DOHH2 (cell line): ENCODE data around the gene HPSE2.

ENCODE experiments used
- H3F3A ChIP-seq: fragments of 200-600 bp; sonication (generic), shearing (Covaris generic); 2 replicates; pipeline ENCODE4 v1.6.0; 2016; ENCODE audit warnings: antibody characterized with exemption, mild to moderate bottlenecking; ENCODE audit not compliant: control insufficient read depth, insufficient read depth
- H3K27ac ChIP-seq: fragments of 200-600 bp; sonication (generic); 2 replicates; pipeline ENCODE4 v1.5.1; 2014; ENCODE audit warnings: low read depth, mild to moderate bottlenecking, low read length, moderate library complexity
- H3K27me3 ChIP-seq: fragments of 200-600 bp; sonication (generic); 2 replicates; pipeline ENCODE4 v1.6.1; 2014; ENCODE audit warnings: mild to moderate bottlenecking, low read length, mixed read lengths; ENCODE audit not compliant: control insufficient read depth
- H3K36me3 ChIP-seq: fragments of 200-600 bp; sonication (generic); 2 replicates; pipeline ENCODE4 v1.6.1; 2014; ENCODE audit warnings: mild to moderate bottlenecking, low read length, moderate library complexity, mixed read lengths; ENCODE audit not compliant: control insufficient read depth
- H3K4me1 ChIP-seq: fragments of 200-600 bp; sonication (generic); 2 replicates; pipeline ENCODE4 v1.6.1; 2014; ENCODE audit warnings: mild to moderate bottlenecking, low read length, mixed read lengths; ENCODE audit not compliant: control insufficient read depth
- H3K4me2 ChIP-seq: fragments of 200-600 bp; sonication (generic); 2 replicates; pipeline ENCODE4 v1.6.0; 2014; ENCODE audit warnings: mild to moderate bottlenecking, low read length, moderate library complexity
- H3K4me3 ChIP-seq: fragments of 200-600 bp; sonication (generic); 2 replicates; pipeline ENCODE4 v1.5.1; 2014; ENCODE audit warnings: mild to moderate bottlenecking, low read length, mixed read lengths
- H3K79me2 ChIP-seq: fragments of 200-600 bp; sonication (generic); 2 replicates; pipeline ENCODE4 v1.6.1; 2014; ENCODE audit warnings: mild to moderate bottlenecking, low read length, mixed read lengths; ENCODE audit not compliant: control insufficient read depth
- H3K9me2 ChIP-seq: fragments of 200-600 bp; sonication (generic); replicated peaks from 2 replicates; pipeline ENCODE4 v1.6.1; 2014; ENCODE audit warnings: mild to moderate bottlenecking, low read length, mixed read lengths; ENCODE audit not compliant: control insufficient read depth
- H3K9me3 ChIP-seq: fragments of 200-600 bp; sonication (generic); 2 replicates; pipeline ENCODE4 v1.6.1; 2014; ENCODE audit warnings: antibody characterized with exemption, low read length, mixed read lengths; ENCODE audit not compliant: control insufficient read depth, insufficient read depth
- H4K20me1 ChIP-seq: fragments of 200-600 bp; sonication (generic); 2 replicates; pipeline ENCODE4 v1.6.0; 2014; ENCODE audit warnings: low read depth, mild to moderate bottlenecking, antibody characterized with exemption, low read length, moderate library complexity; ENCODE audit not compliant: control insufficient read depth, insufficient read depth
- EZH2phosphoT487 ChIP-seq: fragments of 200-600 bp; sonication (generic); IDR thresholded peaks from 2 replicates; pipeline ENCODE4 v1.6.1; 2017; ENCODE audit warnings: borderline replicate concordance, mild to moderate bottlenecking, antibody characterized with exemption, low read length, moderate library complexity, mixed read lengths
- TF ChIP-seq, protein P1 (sequence below): fragments of 200-600 bp; sonication (generic); IDR thresholded peaks from one replicate; pipeline ENCODE4 v1.5.1; 2014; ENCODE audit warnings: antibody characterized with exemption, mild to moderate bottlenecking, low read depth, low read length; ENCODE audit not compliant: poor library complexity, severe bottlenecking

Gene HPSE2

GRCh38 chr10:98599032-98599610, 636.5 kb downstream of the HPSE2 start:
- Histone ChIP-seq H3K4me1 (no peaks in the 10 kb centered on the region), H3K27me3 (no peaks in the 10 kb centered on the region), H3K79me2 (no peaks in the 10 kb centered on the region), H3K27ac (no peak overlapping the region), H3K36me3 (no peaks in the 10 kb centered on the region), H3K9me2 (no peaks in the 10 kb centered on the region), H3K9me3 (peaks cover 6% of the 10 kb centered on the region; the same call in 1 of the 2 replicates), H3K4me2 (no peak overlapping the region), H3K4me3 (no peak overlapping the region), H3F3A (no peaks in the 10 kb centered on the region), H4K20me1 (no peaks in the 10 kb centered on the region)
- TF ChIP-seq EZH2phosphoT487 = no peak
- TF ChIP-seq, protein P1, sequence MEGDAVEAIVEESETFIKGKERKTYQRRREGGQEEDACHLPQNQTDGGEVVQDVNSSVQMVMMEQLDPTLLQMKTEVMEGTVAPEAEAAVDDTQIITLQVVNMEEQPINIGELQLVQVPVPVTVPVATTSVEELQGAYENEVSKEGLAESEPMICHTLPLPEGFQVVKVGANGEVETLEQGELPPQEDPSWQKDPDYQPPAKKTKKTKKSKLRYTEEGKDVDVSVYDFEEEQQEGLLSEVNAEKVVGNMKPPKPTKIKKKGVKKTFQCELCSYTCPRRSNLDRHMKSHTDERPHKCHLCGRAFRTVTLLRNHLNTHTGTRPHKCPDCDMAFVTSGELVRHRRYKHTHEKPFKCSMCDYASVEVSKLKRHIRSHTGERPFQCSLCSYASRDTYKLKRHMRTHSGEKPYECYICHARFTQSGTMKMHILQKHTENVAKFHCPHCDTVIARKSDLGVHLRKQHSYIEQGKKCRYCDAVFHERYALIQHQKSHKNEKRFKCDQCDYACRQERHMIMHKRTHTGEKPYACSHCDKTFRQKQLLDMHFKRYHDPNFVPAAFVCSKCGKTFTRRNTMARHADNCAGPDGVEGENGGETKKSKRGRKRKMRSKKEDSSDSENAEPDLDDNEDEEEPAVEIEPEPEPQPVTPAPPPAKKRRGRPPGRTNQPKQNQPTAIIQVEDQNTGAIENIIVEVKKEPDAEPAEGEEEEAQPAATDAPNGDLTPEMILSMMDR = no peak

GRCh38 chr10:98596404-98596803, 639.2 kb downstream of the HPSE2 start:
- H3K4me2 ChIP-seq = no peak overlapping the region
- no peaks in the 10 kb centered on the region for H3F3A ChIP-seq
- H3K27me3 ChIP-seq = 0 out of 2 replicates have a peak, but pooled peaks cover 3% of the 10 kb centered on the region
- H3K4me1 ChIP-seq = no peaks in the 10 kb centered on the region
- no peaks in the 10 kb centered on the region for H3K36me3 ChIP-seq
- TF ChIP-seq, protein P1 = no peak
- TF ChIP-seq EZH2phosphoT487 = no peak
- H3K79me2 ChIP-seq = no peaks in the 10 kb centered on the region
- no peak overlapping the region for H3K27ac ChIP-seq
- H3K9me3 ChIP-seq = peaks cover 6% of the 10 kb centered on the region; the same call in 1 of the 2 replicates
- no peak overlapping the region for H3K4me3 ChIP-seq
- no peaks in the 10 kb centered on the region for H4K20me1 ChIP-seq
- no peaks in the 10 kb centered on the region for H3K9me2 ChIP-seq

- Histone ChIP-seq H3K9me2 (no peaks in the 10 kb centered on the region), H3K9me3 (no peaks in the 10 kb centered on the region), H3K27me3 (0 out of 2 replicates have a peak, but pooled peaks cover 3% of the 10 kb centered on the region), H3K27ac (no peak overlapping the region), H3K79me2 (no peaks in the 10 kb centered on the region), H3K4me3 (no peak overlapping the region), H3K4me2 (no peak overlapping the region), H4K20me1 (no peaks in the 10 kb centered on the region), H3K4me1 (no peaks in the 10 kb centered on the region), H3F3A (no peaks in the 10 kb centered on the region), H3K36me3 (no peaks in the 10 kb centered on the region)
- TF ChIP-seq, protein P1 = no peak
- TF ChIP-seq EZH2phosphoT487 = no peak
These were observed 646.0 kb downstream of the HPSE2 start for GRCh38 chr10:98589691-98590090.
